Measurements from ENCODE around the gene PTPN12. TPM values are rescaled to one million over a fixed set of nuclear protein-coding genes. Genes with fewer than 3 reads are reported as not detected.

The PTPN12 gene
- total and polyA plus RNA-seq, 2 donors (not counting 1 experiment from before 2014, with no cell fraction given): 42.3 to 47.8 TPM

DNA sequence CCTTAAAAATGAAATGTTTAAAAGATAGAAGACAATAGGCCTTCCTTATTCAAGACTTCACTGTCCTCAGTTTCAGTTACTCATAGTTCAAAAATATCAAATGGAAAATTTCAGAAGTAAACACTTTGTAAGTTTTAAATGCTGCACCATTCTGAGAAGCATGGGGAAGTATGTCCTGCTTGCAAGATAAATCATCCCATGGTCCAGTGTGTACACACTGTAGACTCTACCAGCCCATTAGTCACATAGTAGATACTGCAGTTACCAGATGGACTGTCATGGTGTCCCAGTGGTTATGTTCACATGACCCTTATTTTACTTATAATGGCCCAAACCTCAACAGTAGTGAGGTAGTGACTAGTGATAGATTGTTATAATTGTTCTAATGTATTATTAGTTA is 69.5 kb downstream of the PTPN12 start:
- Histone ChIP-seq H3K4me1 (ENCODE audit: control insufficient read depth, extremely low read depth, insufficient read depth, low read length) (no peaks in the 10 kb centered on the region), H3K79me2 (ENCODE audit: control insufficient read depth, insufficient read depth, low read length) (no peaks in the 10 kb centered on the region), H2AFZ (ENCODE audit: low read length) (no peak overlapping the region), H3K9me3 (ENCODE audit: control insufficient read depth, insufficient read depth, low read depth, low read length) (no peaks in the 10 kb centered on the region), H3K4me3 (replicated peaks in 1 of 4; ENCODE audit: control extremely low read depth in 1 of 4, insufficient read depth in 1 of 4, low read depth in 3 of 4, low read length in 4 of 4) (no peak overlapping the region), H3K9ac (ENCODE audit: insufficient read depth, low read length) (no peak overlapping the region), H4K20me1 (ENCODE audit: control insufficient read depth, extremely low read depth, insufficient read depth, low read length) (no peaks in the 10 kb centered on the region), H3K27me3 (ENCODE audit: control insufficient read depth, insufficient read depth, low read length) (no peaks in the 10 kb centered on the region), H3K36me3 (ENCODE audit: control insufficient read depth, insufficient read depth, low read length) (peaks cover 3% of the 10 kb centered on the region), H3K4me2 (ENCODE audit: extremely low read depth, insufficient read depth, low read length) (no peak overlapping the region), H3K27ac (ENCODE audit: insufficient read depth, low read length) (no peak overlapping the region)
- TF ChIP-seq EZH2 (IDR thresholded peaks at IDR 0.05; ENCODE audit: low read length, missing control alignments): no peak
- TF ChIP-seq, protein P1, sequence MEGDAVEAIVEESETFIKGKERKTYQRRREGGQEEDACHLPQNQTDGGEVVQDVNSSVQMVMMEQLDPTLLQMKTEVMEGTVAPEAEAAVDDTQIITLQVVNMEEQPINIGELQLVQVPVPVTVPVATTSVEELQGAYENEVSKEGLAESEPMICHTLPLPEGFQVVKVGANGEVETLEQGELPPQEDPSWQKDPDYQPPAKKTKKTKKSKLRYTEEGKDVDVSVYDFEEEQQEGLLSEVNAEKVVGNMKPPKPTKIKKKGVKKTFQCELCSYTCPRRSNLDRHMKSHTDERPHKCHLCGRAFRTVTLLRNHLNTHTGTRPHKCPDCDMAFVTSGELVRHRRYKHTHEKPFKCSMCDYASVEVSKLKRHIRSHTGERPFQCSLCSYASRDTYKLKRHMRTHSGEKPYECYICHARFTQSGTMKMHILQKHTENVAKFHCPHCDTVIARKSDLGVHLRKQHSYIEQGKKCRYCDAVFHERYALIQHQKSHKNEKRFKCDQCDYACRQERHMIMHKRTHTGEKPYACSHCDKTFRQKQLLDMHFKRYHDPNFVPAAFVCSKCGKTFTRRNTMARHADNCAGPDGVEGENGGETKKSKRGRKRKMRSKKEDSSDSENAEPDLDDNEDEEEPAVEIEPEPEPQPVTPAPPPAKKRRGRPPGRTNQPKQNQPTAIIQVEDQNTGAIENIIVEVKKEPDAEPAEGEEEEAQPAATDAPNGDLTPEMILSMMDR (conservative IDR thresholded peaks at IDR 0.05 in 1 of 2, IDR thresholded peaks at IDR 0.05 in 1 of 2; ENCODE audit: low read depth in 1 of 2, low read length in 2 of 2): no peak
- no peak for DNase-seq (ENCODE audit: low read depth in 2 of 2)

DNA sequence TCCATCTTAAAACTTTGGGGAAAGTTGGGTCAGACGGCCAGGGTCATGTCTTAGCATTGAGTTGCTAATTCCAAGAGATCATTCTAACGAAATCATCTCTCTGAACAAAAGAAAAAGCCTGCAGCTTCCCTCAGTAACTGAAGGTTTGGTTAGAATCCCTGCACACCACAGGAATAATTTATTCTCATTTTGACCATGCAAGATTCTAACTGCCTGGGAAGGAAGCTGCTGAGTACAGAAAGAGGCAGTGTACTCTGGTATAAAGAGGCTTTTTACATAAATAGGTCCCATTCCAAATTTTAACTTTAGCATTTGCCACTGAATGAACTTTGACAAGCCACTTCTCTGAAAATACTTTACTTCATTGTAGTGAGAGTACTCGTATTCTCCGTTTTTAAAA is 82.2 kb downstream of the PTPN12 start:
- Histone ChIP-seq H3K4me2 (ENCODE audit: extremely low read depth, insufficient read depth, low read length) (no peak overlapping the region), H3K27me3 (ENCODE audit: control insufficient read depth, insufficient read depth, low read length) (no peaks in the 10 kb centered on the region), H3K9ac (ENCODE audit: insufficient read depth, low read length) (no peak overlapping the region), H3K79me2 (ENCODE audit: control insufficient read depth, insufficient read depth, low read length) (no peaks in the 10 kb centered on the region), H3K9me3 (ENCODE audit: control insufficient read depth, insufficient read depth, low read depth, low read length) (no peaks in the 10 kb centered on the region), H3K4me1 (ENCODE audit: control insufficient read depth, extremely low read depth, insufficient read depth, low read length) (no peaks in the 10 kb centered on the region), H3K27ac (ENCODE audit: insufficient read depth, low read length) (no peak overlapping the region), H2AFZ (ENCODE audit: low read length) (no peak overlapping the region), H3K36me3 (ENCODE audit: control insufficient read depth, insufficient read depth, low read length) (no peaks in the 10 kb centered on the region), H3K4me3 (replicated peaks in 1 of 4; ENCODE audit: control extremely low read depth in 1 of 4, insufficient read depth in 1 of 4, low read depth in 3 of 4, low read length in 4 of 4) (no peak overlapping the region), H4K20me1 (ENCODE audit: control insufficient read depth, extremely low read depth, insufficient read depth, low read length) (no peaks in the 10 kb centered on the region)
- TF ChIP-seq EZH2 (IDR thresholded peaks at IDR 0.05; ENCODE audit: low read length, missing control alignments): no peak
- TF ChIP-seq, protein P1 (conservative IDR thresholded peaks at IDR 0.05 in 1 of 2, IDR thresholded peaks at IDR 0.05 in 1 of 2; ENCODE audit: low read depth in 1 of 2, low read length in 2 of 2): no peak
- DNase-seq (ENCODE audit: low read depth in 2 of 2): no peak

DNA sequence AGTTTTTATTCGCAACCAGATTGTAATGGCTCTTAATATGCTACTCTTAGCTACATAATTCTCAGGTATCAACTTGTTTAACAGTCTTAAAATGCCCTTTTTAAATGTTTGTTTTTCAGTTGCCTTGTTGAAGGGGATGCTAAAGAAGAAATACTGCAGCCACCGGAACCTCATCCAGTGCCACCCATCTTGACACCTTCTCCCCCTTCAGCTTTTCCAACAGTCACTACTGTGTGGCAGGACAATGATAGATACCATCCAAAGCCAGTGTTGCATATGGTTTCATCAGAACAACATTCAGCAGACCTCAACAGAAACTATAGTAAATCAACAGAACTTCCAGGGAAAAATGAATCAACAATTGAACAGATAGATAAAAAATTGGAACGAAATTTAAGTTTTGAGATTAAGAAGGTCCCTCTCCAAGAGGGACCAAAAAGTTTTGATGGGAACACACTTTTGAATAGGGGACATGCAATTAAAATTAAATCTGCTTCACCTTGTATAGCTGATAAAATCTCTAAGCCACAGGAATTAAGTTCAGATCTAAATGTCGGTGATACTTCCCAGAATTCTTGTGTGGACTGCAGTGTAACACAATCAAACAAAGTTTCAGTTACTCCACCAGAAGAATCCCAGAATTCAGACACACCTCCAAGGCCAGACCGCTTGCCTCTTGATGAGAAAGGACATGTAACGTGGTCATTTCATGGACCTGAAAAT is 89.7 kb downstream of the PTPN12 start:
- TF ChIP-seq EZH2 (IDR thresholded peaks at IDR 0.05; ENCODE audit: low read length, missing control alignments): no peak
- TF ChIP-seq, protein P1 (conservative IDR thresholded peaks at IDR 0.05 in 1 of 2, IDR thresholded peaks at IDR 0.05 in 1 of 2; ENCODE audit: low read depth in 1 of 2, low read length in 2 of 2): no peak
- Histone ChIP-seq H4K20me1 (ENCODE audit: control insufficient read depth, extremely low read depth, insufficient read depth, low read length) (no peaks in the 10 kb centered on the region), H3K4me3 (replicated peaks in 1 of 4; ENCODE audit: control extremely low read depth in 1 of 4, insufficient read depth in 1 of 4, low read depth in 3 of 4, low read length in 4 of 4) (no peak overlapping the region), H3K79me2 (ENCODE audit: control insufficient read depth, insufficient read depth, low read length) (peaks cover 4% of the 10 kb centered on the region), H3K9me3 (ENCODE audit: control insufficient read depth, insufficient read depth, low read depth, low read length) (no peaks in the 10 kb centered on the region), H3K27me3 (ENCODE audit: control insufficient read depth, insufficient read depth, low read length) (no peaks in the 10 kb centered on the region), H3K4me1 (ENCODE audit: control insufficient read depth, extremely low read depth, insufficient read depth, low read length) (no peaks in the 10 kb centered on the region), H3K9ac (ENCODE audit: insufficient read depth, low read length) (no peak overlapping the region), H3K27ac (ENCODE audit: insufficient read depth, low read length) (no peak overlapping the region), H3K36me3 (ENCODE audit: control insufficient read depth, insufficient read depth, low read length) (peaks cover 13% of the 10 kb centered on the region), H2AFZ (ENCODE audit: low read length) (no peak overlapping the region), H3K4me2 (ENCODE audit: extremely low read depth, insufficient read depth, low read length) (no peak overlapping the region)
- DNase-seq (ENCODE audit: low read depth in 2 of 2): peak in 1 of 2 donors; percentile 53
